HEK293 (cell line): ENCODE measurements around the gene SEPTIN5.

ENCODE experiments used
- CTCF ChIP-seq: fragments of 450-650 bp; formaldehyde crosslinking; IDR thresholded peaks from 2 replicates; pipeline ENCODE4 v1.5.1; 2016; ENCODE audit warnings: missing biosample characterization, missing genetic modification characterization
- PATZ1 ChIP-seq: fragments of 450-650 bp; formaldehyde crosslinking; IDR thresholded peaks from 2 replicates; pipeline ENCODE4 v1.5.1; 2016; ENCODE audit warnings: missing biosample characterization, missing genetic modification characterization
- ZNF24 ChIP-seq: fragments of 450-650 bp; formaldehyde crosslinking; IDR thresholded peaks from 2 replicates; pipeline ENCODE4 v1.5.1; 2016; ENCODE audit warnings: missing biosample characterization, missing genetic modification characterization
- ZNF335 ChIP-seq: fragments of 450-650 bp; formaldehyde crosslinking; conservative IDR thresholded peaks from 2 replicates; pipeline ENCODE4 v1.5.1; 2016; ENCODE audit warnings: missing biosample characterization, missing genetic modification characterization
- ZNF544 ChIP-seq: fragments of 450-650 bp; formaldehyde crosslinking; IDR thresholded peaks from 2 replicates; pipeline ENCODE4 v1.5.0; 2017; ENCODE audit warnings: missing biosample characterization, missing genetic modification characterization
- ZNF596 ChIP-seq: fragments of 450-650 bp; IDR thresholded peaks from 2 replicates; pipeline ENCODE4 v1.5.0; 2018; ENCODE audit warnings: missing biosample characterization, mild to moderate bottlenecking, missing genetic modification characterization, moderate library complexity
- ZNF747 ChIP-seq: fragments of 450-650 bp; formaldehyde crosslinking; IDR thresholded peaks from 2 replicates; pipeline ENCODE4 v1.5.1; 2016; ENCODE audit warnings: missing biosample characterization, missing genetic modification characterization

GRCh38 chr22:19713650-19714311 is 522 bp upstream of the SEPTIN5 start:
- TF ChIP-seq PATZ1 (tag by site-specific recombination) (no peak), ZNF544 (tag by site-specific recombination) (no peak), ZNF747 (tag by site-specific recombination) (no peak), CTCF (tag by site-specific recombination) (no peak), ZNF596 (tag by site-specific recombination) (no peak), ZNF24 (tag by site-specific recombination) (no peak), ZNF335 (tag by site-specific recombination) (peak; percentile 71)
